Lower lobe of right lung (tissue), 2 donors: ENCODE results near the gene MAP3K5. TPM values are rescaled to one million over a fixed set of nuclear protein-coding genes. Genes with fewer than 3 reads are reported as not detected.

ENCODE experiments used
- ATAC-seq, 2 donors: fragments of 200-7000 bp; cut with Tn5 transposase; one replicate each; pipeline ENCODE4 v1.9.1; 2020 to 2022; ENCODE audit warnings: mild to moderate bottlenecking in 2 of 2, moderate library complexity in 2 of 2
- DNase-seq: peaks from one replicate; pipeline ENCODE4 v3.0.0-alpha.2; 2020
- H3K27ac ChIP-seq: fragments of 200-600 bp; one replicate; pipeline ENCODE4 v1.8.0; 2022
- H3K27me3 ChIP-seq: fragments of 200-600 bp; one replicate; pipeline ENCODE4 v1.8.0; 2022; ENCODE audit warnings: low read depth
- H3K36me3 ChIP-seq: fragments of 200-600 bp; one replicate; pipeline ENCODE4 v1.8.0; 2022; ENCODE audit warnings: mild to moderate bottlenecking
- H3K4me1 ChIP-seq: fragments of 200-600 bp; one replicate; pipeline ENCODE4 v1.8.0; 2022
- H3K4me3 ChIP-seq: fragments of 200-600 bp; one replicate; pipeline ENCODE4 v1.8.0; 2022; ENCODE audit warnings: mild to moderate bottlenecking
- H3K9me3 ChIP-seq: fragments of 200-600 bp; one replicate; pipeline ENCODE4 v1.8.0; 2022
- CTCF ChIP-seq: fragments of 200-600 bp; IDR thresholded peaks from one replicate; pipeline ENCODE4 v1.8.0; 2022; ENCODE audit warnings: antibody characterized with exemption, mild to moderate bottlenecking
- intact Hi-C: fragments of 100-400 bp; cut with DNase I; formaldehyde crosslinking; loops from one replicate; pipeline ENCODE4 v1.11.0; 2022
- total RNA-seq: library from RNA; stranded (reverse); fragmentation: NEBNext Ultra II Directional; extraction: Animal tissue kit (Norgen Biotek cat#: 25700); gene quantifications from one replicate; pipeline ENCODE4 v1.2.1, GENCODE V29; 2021
- donor health status: DM: no; HTN: yes; CAD: no; lungs with severe emphysema.

Gene MAP3K5
- total RNA-seq, 1 donor from 2014 or later: 32.0 TPM

- no peaks in the 10 kb centered on the region for H3K27me3 ChIP-seq
- no peak for TF ChIP-seq CTCF
- peaks cover 7% of the 10 kb centered on the region for H3K4me1 ChIP-seq
- H3K27ac ChIP-seq: no peak overlapping the region
- no peak overlapping the region for H3K4me3 ChIP-seq
- intact Hi-C loops: loop anchor here (10.0 kb wide), 1 partner anchor 153 kb away; no protein-coding TSS in a partner anchor
- no peak for ATAC-seq
- H3K9me3 ChIP-seq: no peaks in the 10 kb centered on the region
- DNase-seq: no peak
- no peaks in the 10 kb centered on the region for H3K36me3 ChIP-seq
Observed at GRCh38 chr6:136798044-136798443, 5.8 kb upstream of the MAP3K5 start.

- ATAC-seq (no peak), DNase-seq (no peak)
- Histone ChIP-seq H3K36me3 (no peaks in the 10 kb centered on the region), H3K27me3 (no peaks in the 10 kb centered on the region), H3K4me3 (no peak overlapping the region), H3K27ac (no peak overlapping the region), H3K9me3 (no peaks in the 10 kb centered on the region), H3K4me1 (peaks cover 8% of the 10 kb centered on the region)
- TF ChIP-seq CTCF: no peak
- intact Hi-C loops: loop anchor here (10.0 kb wide), 1 partner anchor 151 kb away; no protein-coding TSS in a partner anchor
Observed at GRCh38 chr6:136795996-136796395, 3.7 kb upstream of the MAP3K5 start.

GRCh38 chr6:136795386-136795785, 3.1 kb upstream of the MAP3K5 start:
- intact Hi-C loops: loop anchor here (10.0 kb wide), 1 partner anchor 151 kb away; no protein-coding TSS in a partner anchor
- ATAC-seq (no peak), DNase-seq (no peak)
- Histone ChIP-seq H3K4me1 (peaks cover 8% of the 10 kb centered on the region), H3K4me3 (no peak overlapping the region), H3K27ac (no peak overlapping the region), H3K36me3 (no peaks in the 10 kb centered on the region), H3K9me3 (no peaks in the 10 kb centered on the region), H3K27me3 (no peaks in the 10 kb centered on the region)
- TF ChIP-seq CTCF: no peak

GRCh38 chr6:136793363-136793762, 1.1 kb upstream of the MAP3K5 start:
- ATAC-seq (no peak), DNase-seq (no peak)
- peak overlapping the region; percentile 94 for H3K4me3 ChIP-seq
- peak overlapping the region; percentile 98 for H3K27ac ChIP-seq
- H3K27me3 ChIP-seq: no peaks in the 10 kb centered on the region
- peaks cover 24% of the 10 kb centered on the region for H3K4me1 ChIP-seq
- no peaks in the 10 kb centered on the region for H3K36me3 ChIP-seq
- intact Hi-C loops: loop anchor here (10.0 kb wide), 1 partner anchor 149 kb away; no protein-coding TSS in a partner anchor
- TF ChIP-seq CTCF: no peak
- H3K9me3 ChIP-seq: no peaks in the 10 kb centered on the region

- DNase-seq (no peak), ATAC-seq (no peak)
- intact Hi-C loops: loop anchor here (10.0 kb wide), 1 partner anchor 147 kb away; no protein-coding TSS in a partner anchor
- Histone ChIP-seq H3K36me3 (no peaks in the 10 kb centered on the region), H3K27me3 (no peaks in the 10 kb centered on the region), H3K4me3 (peak overlapping the region; percentile 94), H3K4me1 (peaks cover 37% of the 10 kb centered on the region), H3K27ac (peak overlapping the region; percentile 98), H3K9me3 (no peaks in the 10 kb centered on the region)
- TF ChIP-seq CTCF: no peak
Observed at GRCh38 chr6:136792095-136792409, 225 bp downstream of the MAP3K5 start.
